T-helper 2 cell (primary cell): Measurements from ENCODE around the gene ZNF446.
A peak's percentile ranks its signal among the peaks of the same experiment; 100 is the strongest.
"Not testable (repeated sequence)": the region's sequence is repeated elsewhere in the genome, so short reads cannot be mapped to it uniquely, and the experiment has no call there.

Source experiments
- DNase-seq, 5 experiments: peaks; one replicate each; pipeline versions ENCODE4 v3.0.0 to v3.0.0-alpha.2; 2012 to 2022
- total RNA-seq, 2 donors: gene quantifications; one replicate each; lab custom pipeline; 2026; lab: John Stamatoyannopoulos, UW

ZNF446 gene
- 14.3 to 15.5 reads per million in 2 donors for total RNA-seq

DNA sequence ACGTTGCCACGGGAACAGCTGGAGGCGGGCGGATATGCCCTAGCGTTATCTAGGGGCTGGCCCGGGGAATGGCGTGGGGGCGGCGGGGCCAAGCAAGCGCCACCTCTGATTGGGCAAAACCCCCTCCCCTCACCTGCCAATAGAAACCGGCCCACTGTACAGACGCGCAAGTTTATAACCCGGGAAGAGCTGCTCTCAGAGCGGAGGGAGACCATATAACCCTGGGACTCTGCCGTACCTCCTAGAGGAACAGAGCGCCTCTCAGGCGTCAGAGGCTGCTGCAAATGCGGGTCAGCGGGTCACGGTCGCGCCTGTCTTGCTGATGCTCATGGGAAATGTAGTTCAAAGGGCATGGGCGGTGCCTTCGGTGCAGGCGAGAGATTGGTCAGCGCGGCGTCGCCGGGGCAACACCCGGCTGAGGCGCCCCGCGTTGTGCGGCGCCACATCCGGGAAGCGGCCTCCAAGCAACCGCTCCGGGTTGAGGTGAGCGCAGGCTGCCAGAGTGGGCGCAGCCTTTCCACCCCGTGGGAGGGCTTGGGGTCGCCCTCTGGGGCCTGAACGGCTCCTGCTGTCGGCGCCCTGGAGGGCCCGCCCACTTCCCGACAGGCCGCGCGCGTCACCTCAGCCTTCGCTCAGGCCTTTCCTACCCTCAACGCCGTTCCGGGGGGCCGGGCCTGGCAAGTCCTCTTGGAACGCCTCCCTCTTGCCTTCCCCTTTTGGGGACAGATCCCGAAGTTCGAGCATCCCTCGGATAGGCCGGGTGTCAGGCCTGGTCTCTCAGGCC is at the start of gene ZNF446:
Gene ZNF446 (plus strand): TSS at position 639 of the 784 bp plus-strand sequence. CDS start 867 bp downstream, outside the sequence.
- peak; percentile 83 to 99 (median 93) for DNase-seq

DNA sequence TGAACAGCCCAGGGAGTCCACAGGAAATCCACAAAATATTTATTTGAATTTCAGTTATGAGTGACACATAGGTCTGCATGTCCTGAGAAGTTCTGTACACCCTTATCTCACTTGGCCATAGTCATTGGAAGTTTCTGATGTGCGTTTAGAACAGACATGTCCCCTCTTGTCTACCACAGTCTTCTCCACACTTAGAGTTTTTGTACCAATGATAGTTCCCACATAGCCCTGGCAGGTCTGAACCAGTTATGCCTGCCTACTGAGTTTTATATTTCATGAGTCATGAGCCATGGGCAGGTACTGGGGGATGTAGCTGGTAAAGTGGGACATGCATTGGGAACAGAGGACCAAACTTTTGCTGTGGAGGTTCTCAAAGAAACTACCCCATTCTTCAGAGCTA is 47.5 kb upstream of the ZNF446 start:
- DNase-seq: no peak

DNA sequence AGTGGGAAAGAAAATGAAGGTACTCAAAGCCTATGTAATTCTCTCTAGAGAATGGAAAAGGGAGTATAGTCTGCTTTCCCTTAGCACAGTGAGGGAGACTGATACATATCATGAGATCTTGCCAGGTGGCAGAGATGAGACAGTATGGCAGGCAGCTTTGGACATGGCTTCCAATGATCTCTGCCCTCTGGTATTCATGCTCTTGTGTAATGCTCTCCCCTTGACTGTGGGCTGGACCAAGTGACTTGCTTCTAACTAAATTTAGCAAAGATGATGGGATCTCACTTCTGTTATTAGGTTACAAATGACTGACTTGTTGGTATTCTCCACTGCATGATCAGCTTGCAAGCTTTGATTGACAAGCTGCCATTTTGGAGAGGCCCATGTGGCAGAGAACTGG is 46.4 kb upstream of the ZNF446 start:
- DNase-seq: no peak

DNA sequence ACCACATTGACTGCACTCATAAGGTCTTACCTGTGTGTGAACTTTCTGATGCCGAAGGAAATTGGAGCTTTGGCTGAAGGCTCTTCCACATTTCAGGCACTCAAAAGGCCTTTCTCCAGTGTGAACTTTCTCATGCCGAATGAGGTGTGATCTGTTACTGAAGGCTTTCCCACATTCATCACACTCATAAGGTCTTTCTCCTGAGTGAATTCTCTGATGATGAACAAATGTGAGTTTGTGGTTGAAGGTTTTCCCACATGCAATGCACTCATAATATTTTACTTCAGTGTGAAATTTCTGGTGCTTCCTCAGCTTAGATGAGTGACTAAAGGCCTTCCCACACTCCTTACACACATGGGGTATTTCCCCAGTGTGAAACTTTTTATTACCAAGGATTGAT is 41.9 kb upstream of the ZNF446 start:
- DNase-seq: no peak

DNA sequence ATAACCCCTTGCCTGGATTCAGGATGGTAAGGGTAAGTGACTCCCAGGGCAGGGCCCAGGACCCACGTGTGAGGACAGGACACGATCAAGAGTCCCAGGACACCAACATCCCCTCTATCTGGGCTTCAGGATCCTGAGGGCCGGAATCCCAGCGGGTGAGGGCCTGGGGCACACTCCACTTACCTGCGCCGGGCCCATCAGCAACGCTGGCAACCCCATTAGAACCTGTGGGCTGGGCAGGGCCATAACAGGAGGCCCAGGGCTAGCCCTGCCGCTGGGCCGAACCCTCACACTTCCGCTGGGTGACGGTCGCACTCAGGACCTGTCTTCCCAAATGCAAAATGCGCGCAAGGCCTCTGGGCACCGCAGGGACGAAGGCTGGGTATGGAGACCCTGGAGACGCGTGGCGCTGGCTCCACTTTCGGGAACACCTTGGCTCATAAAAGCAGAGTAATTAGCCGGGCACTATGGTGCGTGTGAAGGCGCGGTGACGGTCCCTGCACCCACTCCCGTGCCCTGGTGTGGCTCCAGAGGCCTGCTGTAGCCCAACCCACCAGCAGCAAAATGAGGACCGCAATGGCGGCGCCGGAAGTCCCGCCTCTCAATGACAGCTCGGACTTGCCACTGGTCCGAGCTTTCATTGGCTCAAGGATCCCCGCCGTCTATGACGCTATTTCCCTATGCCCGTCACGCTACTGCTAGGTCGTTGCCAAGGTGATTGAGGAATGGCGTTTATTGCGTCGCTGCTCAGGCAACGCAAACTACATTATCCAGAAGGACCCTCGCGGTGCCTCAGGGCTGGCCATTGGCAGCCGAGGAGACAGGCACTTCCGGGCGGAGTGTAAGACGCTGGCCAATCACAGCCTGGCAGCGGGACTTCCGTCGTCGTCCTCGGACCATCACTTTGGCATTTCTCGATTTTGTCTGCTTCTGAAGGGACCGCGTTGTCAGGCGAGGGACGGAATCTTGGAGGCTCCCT is 36.3 kb upstream of the ZNF446 start, which contains the start of gene ZNF132:
Gene ZNF132 (minus strand): TSS at position 578 of the 979 bp plus-strand sequence. CDS start 332 bp downstream, at position 246.
- DNase-seq: peak; percentile 72 to 100 (median 93)

DNA sequence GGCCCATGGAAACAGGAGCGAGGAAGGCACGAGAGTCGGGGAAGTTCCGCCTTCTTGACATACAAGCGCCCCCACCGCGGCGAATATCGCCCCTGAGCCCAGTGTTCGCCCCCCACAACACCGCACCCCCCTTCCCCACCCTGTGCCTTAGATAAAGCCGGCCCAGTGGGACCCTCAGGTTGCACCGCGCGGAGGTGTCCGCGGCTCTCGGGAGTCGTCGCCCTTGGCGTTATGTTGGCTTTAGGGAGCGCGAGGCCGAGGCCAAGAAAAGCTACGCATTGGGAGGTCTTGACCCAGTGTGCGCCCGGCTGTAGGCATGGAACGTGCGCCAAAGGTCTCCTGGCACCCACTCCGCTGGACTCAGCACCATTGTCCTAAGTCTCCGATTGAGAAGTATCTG is 35.6 kb upstream of the ZNF446 start:
- no peak for DNase-seq

DNA sequence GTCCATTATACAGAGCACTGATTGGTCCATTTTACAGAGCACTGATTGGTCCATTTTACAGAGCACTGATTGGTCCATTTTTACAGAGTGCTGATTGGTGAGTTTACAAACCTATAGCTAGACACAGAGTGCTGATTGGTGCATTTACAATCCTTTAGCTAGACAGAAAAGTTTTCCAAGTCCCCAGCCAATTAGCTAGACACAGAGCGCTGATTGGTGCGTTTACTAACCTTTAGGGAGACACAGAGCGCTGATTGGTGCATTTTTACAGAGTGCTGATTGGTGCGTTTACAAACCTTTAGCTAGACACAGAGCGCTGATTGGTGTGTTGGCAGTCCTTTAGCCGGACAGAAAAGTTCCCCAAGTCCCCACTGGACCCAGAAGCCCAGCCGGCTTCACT is 33.2 kb upstream of the ZNF446 start:
- DNase-seq: not testable (repeated sequence)

DNA sequence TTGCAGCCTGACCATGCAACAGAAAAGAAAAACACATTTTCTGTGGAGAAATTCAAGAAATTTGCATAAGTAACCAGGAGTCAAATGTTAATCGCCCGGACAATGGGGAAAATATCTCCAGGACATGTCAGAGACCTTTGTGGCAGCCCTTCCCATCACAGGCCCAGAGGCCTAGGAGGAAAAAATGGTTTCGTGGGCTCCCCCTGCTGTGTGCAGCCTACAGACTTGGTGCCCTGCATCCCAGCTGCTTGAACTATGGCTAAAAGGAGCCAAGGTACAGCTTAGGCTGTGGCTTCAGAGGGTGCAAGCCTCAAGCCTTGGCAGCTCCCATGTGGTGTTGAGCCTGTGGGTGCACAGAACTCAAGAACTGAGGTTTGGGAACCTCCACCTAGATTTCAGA is 27.3 kb upstream of the ZNF446 start:
- not testable (repeated sequence) for DNase-seq

DNA sequence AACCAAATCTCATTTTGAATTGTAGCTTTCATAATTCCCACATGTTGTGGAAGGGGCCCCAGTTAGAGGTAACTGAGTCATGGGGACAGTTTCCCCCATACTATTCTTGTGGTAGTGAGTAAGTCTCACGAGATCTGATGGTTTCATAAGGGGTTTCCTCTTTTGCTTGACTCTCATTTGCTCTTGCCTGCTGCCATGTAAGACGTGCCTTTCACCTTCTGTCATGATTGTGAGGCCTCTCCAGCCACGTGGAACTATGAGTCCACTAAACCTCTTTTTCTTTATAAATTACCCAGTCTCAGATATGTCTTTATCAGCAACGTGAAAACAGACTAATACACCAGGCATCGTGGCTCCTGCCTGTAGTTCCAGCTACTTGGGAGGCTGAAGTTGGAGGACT is 26.2 kb upstream of the ZNF446 start:
- not testable (repeated sequence) for DNase-seq

DNA sequence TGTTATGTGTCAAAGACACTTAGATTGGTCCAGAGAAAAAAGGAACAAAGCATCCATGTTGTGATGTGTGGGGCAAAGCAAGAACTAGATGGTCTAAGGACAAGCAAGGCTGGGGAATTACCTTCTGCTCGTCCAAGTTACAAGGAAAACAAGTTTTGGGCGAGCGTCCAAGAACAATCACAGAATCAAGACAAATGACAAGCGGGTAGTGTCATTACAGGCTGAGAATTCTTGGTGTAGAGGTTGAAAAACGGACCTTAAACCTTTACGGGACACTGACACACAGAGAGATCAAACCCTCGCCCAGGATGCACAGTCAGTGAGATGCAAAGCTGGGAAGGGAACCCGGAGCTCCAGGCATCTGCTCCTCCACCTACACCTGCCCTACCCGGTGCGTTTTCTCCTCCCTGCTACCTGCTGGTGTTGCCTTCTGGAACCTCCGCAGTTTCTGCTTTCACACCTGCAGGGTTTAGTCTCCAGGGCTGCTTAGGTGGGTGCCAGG is 25.2 kb upstream of the ZNF446 start:
- DNase-seq: no peak

DNA sequence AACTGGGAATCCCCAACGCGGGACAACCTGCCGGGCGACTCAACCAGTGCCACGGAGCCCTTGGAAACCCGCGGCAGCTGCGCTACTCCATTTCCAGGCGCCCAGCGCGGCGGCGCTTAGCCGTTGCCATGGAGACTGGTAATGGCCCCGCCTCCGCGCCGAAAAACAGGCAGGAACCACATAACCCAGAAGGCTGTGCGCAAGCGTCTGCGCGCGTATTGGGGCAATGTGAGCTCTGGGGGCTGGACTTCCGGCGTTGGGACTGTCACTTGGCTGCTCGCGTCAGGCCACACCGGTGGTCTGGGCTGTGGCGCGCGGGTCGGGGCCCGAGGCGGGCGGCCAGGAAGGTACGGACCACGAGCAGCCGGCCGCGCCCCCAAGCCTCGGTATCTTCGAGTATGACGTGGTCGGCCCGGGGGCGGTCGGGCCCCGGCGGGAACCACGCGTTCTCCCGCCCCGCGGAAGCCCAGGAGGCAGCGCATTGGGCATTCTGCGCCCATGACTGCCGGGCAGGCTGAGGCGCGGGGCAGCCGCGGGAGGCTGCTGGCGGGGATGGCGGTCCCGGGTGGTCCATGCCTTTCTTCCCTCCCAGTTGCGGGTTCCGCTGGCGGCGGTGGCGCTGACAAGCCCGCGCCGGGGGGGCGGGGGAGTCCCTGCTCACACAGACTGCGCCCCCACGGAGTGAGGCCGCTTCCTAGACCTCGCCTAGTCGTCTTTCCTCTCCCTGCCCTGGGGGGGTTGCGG is 24.6 kb upstream of the ZNF446 start, which contains the start of gene ZNF324B:
Gene ZNF324B (plus strand): TSS at position 265 of the 744 bp plus-strand sequence. CDS start 2,080 bp downstream, outside the sequence.
- DNase-seq: peak; percentile 92 to 97 (median 96)

DNA sequence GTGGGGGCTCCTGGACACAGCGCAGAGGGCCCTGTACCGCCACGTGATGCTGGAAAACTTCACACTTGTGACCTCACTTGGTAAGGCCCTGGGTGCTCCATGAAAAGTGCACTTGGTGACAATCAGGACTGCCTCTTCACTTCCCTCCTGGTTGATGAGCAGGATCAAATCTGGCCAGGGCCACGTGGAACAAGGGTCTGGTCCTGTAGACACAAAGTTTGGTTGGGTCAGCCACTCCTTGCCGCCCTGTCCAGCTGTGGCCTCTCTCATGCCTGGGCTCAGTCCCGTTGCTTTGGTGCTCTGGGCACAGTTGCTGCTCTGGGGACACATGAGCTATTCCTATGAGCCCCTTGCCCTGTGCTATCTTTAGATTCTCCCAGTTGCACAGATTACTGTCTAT is 22.4 kb upstream of the ZNF446 start:
- no peak for DNase-seq

DNA sequence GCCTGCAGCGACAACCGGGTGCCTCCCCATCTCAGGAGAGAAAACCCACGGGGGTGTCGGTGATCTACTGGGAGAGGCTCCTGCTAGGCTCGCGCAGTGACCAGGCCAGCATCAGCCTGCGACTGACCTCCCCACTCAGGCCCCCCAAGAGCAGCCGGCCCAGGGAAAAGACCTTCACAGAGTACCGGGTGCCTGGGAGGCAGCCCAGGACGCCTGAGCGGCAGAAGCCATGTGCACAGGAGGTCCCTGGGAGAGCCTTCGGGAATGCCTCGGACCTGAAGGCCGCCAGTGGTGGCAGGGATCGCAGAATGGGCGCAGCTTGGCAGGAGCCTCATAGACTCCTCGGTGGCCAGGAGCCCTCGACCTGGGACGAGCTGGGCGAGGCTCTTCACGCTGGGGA is 20.8 kb upstream of the ZNF446 start:
- DNase-seq: no peak

DNA sequence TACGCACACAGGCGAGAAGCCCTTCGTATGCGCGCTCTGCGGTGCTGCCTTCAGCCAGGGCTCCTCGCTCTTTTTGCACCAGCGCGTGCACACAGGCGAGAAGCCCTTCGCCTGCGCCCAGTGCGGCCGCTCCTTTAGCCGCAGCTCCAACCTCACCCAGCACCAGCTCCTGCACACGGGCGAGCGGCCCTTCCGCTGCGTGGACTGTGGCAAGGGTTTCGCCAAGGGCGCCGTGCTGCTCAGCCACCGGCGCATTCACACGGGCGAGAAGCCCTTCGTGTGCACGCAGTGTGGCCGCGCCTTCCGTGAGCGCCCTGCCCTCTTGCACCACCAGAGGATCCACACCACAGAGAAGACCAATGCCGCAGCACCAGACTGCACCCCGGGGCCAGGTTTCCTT is 20.0 kb upstream of the ZNF446 start:
- DNase-seq: no peak

DNA sequence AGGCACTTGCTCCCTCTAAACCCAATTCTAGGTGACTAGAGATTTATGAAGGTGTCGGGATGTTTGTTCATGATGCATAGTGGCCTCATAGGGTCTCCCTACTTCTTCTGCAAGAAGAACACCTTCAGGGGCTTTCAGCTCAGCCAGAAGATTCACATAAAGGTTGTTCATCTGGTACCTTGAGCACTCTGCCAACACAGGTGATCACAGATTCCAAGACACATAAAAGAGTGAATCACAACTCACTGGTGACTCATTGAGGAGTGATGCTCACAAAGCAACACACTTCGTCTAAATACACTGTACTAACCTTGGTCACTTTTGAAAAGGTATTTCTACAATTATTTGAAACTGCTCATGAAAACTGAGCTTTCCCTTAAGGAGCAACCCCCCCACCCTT is 16.1 kb upstream of the ZNF446 start:
- no peak for DNase-seq

DNA sequence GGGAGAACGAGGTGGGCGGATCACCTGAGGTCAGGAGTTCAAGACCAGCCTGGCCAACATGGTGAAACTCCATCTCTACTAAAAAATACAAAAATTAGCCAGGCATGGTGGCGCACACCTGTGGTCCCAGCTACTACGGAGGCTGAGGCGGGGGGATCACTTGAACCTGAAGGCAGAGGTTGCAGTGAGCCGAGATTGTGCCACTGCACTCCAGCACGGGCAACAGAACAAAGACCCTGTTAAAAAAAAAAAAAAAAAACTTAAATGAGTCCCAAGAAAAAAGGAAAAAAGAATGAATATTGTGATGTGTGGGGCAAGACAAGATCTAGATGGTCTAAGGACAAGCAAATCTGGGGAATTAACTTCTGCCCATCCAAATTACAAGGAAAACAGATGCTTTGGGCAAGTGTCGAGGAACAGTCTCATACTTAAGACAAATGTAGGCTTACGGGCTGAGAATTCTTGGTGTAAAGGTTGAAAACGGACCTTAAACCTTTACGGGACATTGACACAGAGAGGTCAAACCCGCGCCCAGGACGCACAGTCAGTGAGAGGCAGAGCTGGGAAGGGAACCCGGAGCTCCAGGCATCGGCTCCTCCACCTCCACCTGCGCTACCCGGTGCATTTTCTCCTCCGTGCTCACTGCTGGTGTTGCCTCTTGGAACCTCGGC is 9.9 kb upstream of the ZNF446 start:
- DNase-seq: no peak

DNA sequence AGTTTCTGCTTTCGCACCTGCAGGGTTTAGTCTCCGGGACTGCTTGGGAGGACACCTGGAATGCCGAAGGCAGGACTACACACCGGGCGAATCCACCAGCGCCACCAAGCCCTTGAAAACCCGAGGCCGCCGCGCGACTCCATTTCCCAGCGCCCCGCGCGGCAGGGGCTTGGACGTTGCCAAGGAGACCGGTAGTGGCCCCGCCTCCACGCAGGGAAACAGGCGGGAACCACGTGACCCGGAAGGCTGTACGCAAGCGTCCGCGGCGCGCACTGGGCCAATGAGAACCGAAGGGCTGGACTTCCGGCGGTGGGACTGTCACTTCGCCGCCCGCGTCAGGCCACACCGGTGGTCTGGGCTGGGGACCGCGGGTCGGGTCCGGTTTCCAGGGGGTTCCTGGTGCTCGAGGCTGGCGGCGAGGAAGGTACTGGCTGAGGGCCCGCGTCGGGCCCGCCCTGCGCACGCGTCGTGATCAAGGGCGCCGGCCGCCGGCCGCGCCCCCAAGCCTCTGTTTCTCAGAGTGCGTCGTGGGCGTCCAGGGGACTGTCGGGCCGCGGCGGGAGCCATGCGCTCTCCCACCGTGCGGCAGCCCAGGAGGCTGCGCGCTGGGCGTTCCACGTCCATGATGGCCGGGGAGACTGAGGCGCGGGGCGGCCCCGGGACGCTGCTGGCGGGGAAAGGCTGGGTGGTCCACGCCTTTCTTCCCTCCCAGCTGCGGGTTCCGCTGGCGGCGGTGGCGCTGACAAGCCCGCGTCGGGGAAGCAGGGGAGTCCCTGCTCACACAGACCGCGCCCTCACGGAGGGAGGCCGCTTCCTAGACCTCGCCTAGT is 9.2 kb upstream of the ZNF446 start, which contains the start of gene ZNF324:
Gene ZNF324 (plus strand): TSS at position 321 of the 830 bp plus-strand sequence. CDS start 2,106 bp downstream, outside the sequence.
- peak; percentile 92 to 97 (median 97) for DNase-seq

DNA sequence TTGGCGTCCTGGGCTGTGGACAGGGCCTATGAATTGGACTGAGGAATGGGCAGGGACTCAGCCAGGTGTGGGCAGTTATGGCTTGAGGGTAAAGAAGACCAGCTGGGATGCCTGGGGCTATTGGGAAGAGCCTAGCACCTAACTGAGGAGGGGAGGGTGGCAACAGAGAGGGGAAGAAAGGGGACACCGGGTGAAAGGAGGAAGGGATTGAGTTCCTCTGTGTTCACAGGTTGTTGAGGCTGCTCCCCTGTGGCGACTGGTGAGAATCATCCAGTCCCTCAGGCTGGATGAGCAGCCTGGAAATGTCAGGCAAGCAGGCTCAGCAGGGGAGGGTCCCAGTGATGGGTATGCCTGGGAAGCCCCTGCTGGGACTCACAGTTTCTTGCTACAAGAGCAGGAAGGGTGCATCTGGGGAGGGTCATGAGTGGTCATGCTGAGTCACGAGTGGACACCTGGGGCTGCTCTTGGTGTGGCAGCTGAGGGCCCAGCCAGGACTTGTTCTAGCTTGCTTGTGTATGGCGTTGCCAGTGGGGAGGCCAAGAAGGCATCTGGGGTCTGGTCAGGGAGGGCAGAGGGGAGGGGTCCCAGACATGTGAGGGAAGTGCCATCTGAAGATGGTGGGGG is 7.8 kb upstream of the ZNF446 start:
- no peak for DNase-seq

DNA sequence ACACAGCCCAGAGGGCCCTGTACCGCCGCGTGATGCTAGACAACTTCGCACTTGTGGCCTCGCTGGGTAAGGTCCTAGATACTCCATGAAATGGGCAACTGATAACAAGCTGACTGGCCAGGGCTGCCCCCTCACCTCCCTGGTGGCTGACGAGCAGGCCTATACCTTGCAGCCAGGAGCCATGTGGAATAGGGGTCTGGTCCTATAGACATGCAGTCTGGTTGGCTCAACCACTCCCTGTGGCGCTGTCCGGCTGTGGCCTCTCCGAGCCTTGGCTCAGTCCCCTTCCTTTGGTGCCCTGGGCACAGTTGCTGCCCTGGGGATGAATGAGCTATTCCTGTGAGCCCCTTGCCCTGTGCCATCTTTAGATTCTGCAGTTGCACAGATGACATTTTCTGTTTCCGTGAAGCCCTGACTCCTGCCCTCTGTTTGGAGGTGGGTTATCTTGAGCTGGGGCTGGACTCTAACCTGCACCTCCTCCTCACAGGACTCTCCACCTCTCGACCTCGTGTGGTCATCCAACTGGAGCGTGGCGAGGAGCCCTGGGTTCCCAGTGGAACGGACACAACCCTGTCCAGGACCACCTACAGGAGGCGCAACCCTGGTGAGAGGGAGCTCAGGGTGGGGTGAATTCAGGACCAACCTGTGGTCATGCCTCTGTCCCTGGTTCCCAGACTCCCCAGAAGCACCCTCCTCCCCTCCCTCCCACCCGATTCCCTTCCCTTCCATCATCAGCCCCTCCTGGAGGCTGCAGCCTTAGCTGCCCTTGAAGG is 6.7 kb upstream of the ZNF446 start:
- DNase-seq: no peak
